Measurements from ENCODE around the gene AOC3. TPM values are rescaled to one million over a fixed set of nuclear protein-coding genes. Genes with fewer than 3 reads are reported as not detected.

The AOC3 gene
- polyA plus RNA-seq, 1 donor from 2014 or later, result 0.35 TPM

- no peak overlapping the region for H3K9ac ChIP-seq (ENCODE audit: low read length)
- H3K4me3 ChIP-seq (ENCODE audit: low read length), result no peak overlapping the region
- no peaks in the 10 kb centered on the region for H3K36me3 ChIP-seq (ENCODE audit: insufficient read depth, low read length)
- no peaks in the 10 kb centered on the region for H3F3A ChIP-seq (ENCODE audit: insufficient read depth, low read length, poor library complexity, severe bottlenecking)
- H3K27me3 ChIP-seq (ENCODE audit: insufficient read depth, low read depth, low read length), result no peaks in the 10 kb centered on the region
- H2AFZ ChIP-seq (ENCODE audit: low read depth, low read length), result no peak overlapping the region
- H3K79me2 ChIP-seq (replicated peaks; ENCODE audit: insufficient read depth, low read length), result no peaks in the 10 kb centered on the region
- H3K4me2 ChIP-seq (ENCODE audit: low read length), result no peak overlapping the region
- H3K9me3 ChIP-seq (ENCODE audit: low read length), result no peaks in the 10 kb centered on the region
- no peaks in the 10 kb centered on the region for H4K20me1 ChIP-seq (ENCODE audit: insufficient read depth)
- H3K9me2 ChIP-seq (ENCODE audit: insufficient read depth, low read length), result no peaks in the 10 kb centered on the region
- H3K27ac ChIP-seq (ENCODE audit: low read length), result no peak overlapping the region
- TF ChIP-seq EZH2 (IDR thresholded peaks at IDR 0.05; ENCODE audit: borderline replicate concordance, insufficient read depth, low read length, poor library complexity, severe bottlenecking) (no peak), TAF1 (IDR thresholded peaks at IDR 0.05; ENCODE audit: low read depth) (no peak), RAD21 (conservative IDR thresholded peaks at IDR 0.05) (no peak), POLR2AphosphoS5 (IDR thresholded peaks at IDR 0.05) (no peak), EP300 (conservative IDR thresholded peaks at IDR 0.05; ENCODE audit: poor library complexity, severe bottlenecking) (no peak), CTCF (IDR thresholded peaks at IDR 0.05; ENCODE audit: poor library complexity, severe bottlenecking) (no peak), REST (IDR thresholded peaks at IDR 0.05; ENCODE audit: borderline replicate concordance) (no peak), SMC3 (conservative IDR thresholded peaks at IDR 0.05; ENCODE audit: poor library complexity) (no peak)
Observed at GRCh38 chr17:42904110-42904469, 53.1 kb downstream of the AOC3 start.

- Histone ChIP-seq H3K27ac (ENCODE audit: low read length) (no peak overlapping the region), H3K27me3 (ENCODE audit: insufficient read depth, low read depth, low read length) (no peaks in the 10 kb centered on the region), H3K4me2 (ENCODE audit: low read length) (no peak overlapping the region), H2AFZ (ENCODE audit: low read depth, low read length) (no peak overlapping the region), H3K79me2 (replicated peaks; ENCODE audit: insufficient read depth, low read length) (no peaks in the 10 kb centered on the region), H3K36me3 (ENCODE audit: insufficient read depth, low read length) (no peaks in the 10 kb centered on the region), H3K4me3 (ENCODE audit: low read length) (no peak overlapping the region), H4K20me1 (ENCODE audit: insufficient read depth) (no peaks in the 10 kb centered on the region), H3F3A (ENCODE audit: insufficient read depth, low read length, poor library complexity, severe bottlenecking) (no peaks in the 10 kb centered on the region), H3K9ac (ENCODE audit: low read length) (no peak overlapping the region), H3K9me3 (ENCODE audit: low read length) (no peaks in the 10 kb centered on the region), H3K9me2 (ENCODE audit: insufficient read depth, low read length) (no peaks in the 10 kb centered on the region)
- no peak for TF ChIP-seq POLR2AphosphoS5 (IDR thresholded peaks at IDR 0.05)
- TF ChIP-seq TAF1 (IDR thresholded peaks at IDR 0.05; ENCODE audit: low read depth), result no peak
- TF ChIP-seq EP300 (conservative IDR thresholded peaks at IDR 0.05; ENCODE audit: poor library complexity, severe bottlenecking), result no peak
- no peak for TF ChIP-seq CTCF (IDR thresholded peaks at IDR 0.05; ENCODE audit: poor library complexity, severe bottlenecking)
- no peak for TF ChIP-seq EZH2 (IDR thresholded peaks at IDR 0.05; ENCODE audit: borderline replicate concordance, insufficient read depth, low read length, poor library complexity, severe bottlenecking)
- TF ChIP-seq RAD21 (conservative IDR thresholded peaks at IDR 0.05), result no peak
- no peak for TF ChIP-seq REST (IDR thresholded peaks at IDR 0.05; ENCODE audit: borderline replicate concordance)
- TF ChIP-seq MXI1 (conservative IDR thresholded peaks at IDR 0.05; ENCODE audit: poor library complexity, severe bottlenecking), result no peak
- TF ChIP-seq SMC3 (conservative IDR thresholded peaks at IDR 0.05; ENCODE audit: poor library complexity), result no peak
Observed at GRCh38 chr17:42906772-42907446, 55.9 kb downstream of the AOC3 start.
